Measurements from ENCODE around the gene ATP1B3. TPM values are rescaled to one million over a fixed set of nuclear protein-coding genes. Genes with fewer than 3 reads are reported as not detected.

ATP1B3 gene
- total RNA-seq, 1 experiment from 2014 or later, result 155 TPM

GRCh38 chr3:141849056-141849815, 27.2 kb upstream of the ATP1B3 start:
- H3K36me3 Mint-ChIP-seq (ENCODE audit: insufficient read depth, unreplicated experiment), result no peaks in the 10 kb centered on the region
- ChIA-PET POLR2A (no interaction called here), CTCF (interaction anchor here (0.6 kb wide), 1 partner anchor 111 kb away, joined by 5 read pairs; the partner anchor contains the start of gene RNF7)
- H3K9me3 ChIP-seq, result no peaks in the 10 kb centered on the region
- H3K4me1 ChIP-seq, result no peaks in the 10 kb centered on the region
- H3K9me3 Mint-ChIP-seq (ENCODE audit: unreplicated experiment), result no peaks in the 10 kb centered on the region
- DNase-seq, result no peak
- H3K27ac Mint-ChIP-seq (ENCODE audit: unreplicated experiment), result no peak overlapping the region
- no peaks in the 10 kb centered on the region for H3K27me3 Mint-ChIP-seq (ENCODE audit: insufficient read depth, unreplicated experiment)
- no peak overlapping the region for H3K4me3 Mint-ChIP-seq (ENCODE audit: unreplicated experiment)
- no peaks in the 10 kb centered on the region for H3K27me3 ChIP-seq (replicated peaks; ENCODE audit: control insufficient read depth, insufficient read depth, low read length)
- no peaks in the 10 kb centered on the region for H3K36me3 ChIP-seq (ENCODE audit: control insufficient read depth, insufficient read depth, low read length)
- H3K4me3 ChIP-seq (ENCODE audit: low read depth, low read length), result no peak overlapping the region
- H3K4me1 Mint-ChIP-seq (ENCODE audit: low read depth, unreplicated experiment), result no peaks in the 10 kb centered on the region
- intact Hi-C loops (cut with micrococcal nuclease; ENCODE audit: unreplicated experiment), result no loop called here
- BruUV-seq (replicated peaks), result no TSS peak
- TF ChIP-seq CTCF (IDR thresholded peaks at IDR 0.05; ENCODE audit: insufficient read depth in 1 of 2, low read depth in 1 of 2, low read length in 1 of 2, severe bottlenecking in 1 of 2, unreplicated experiment in 1 of 2), result no peak

GRCh38 chr3:141851411-141851810, 25.0 kb upstream of the ATP1B3 start:
- intact Hi-C loops (cut with micrococcal nuclease; ENCODE audit: unreplicated experiment), result no loop called here
- no peaks in the 10 kb centered on the region for H3K36me3 Mint-ChIP-seq (ENCODE audit: insufficient read depth, unreplicated experiment)
- Histone ChIP-seq H3K4me1 (no peaks in the 10 kb centered on the region), H3K36me3 (ENCODE audit: control insufficient read depth, insufficient read depth, low read length) (no peaks in the 10 kb centered on the region), H3K9me3 (no peaks in the 10 kb centered on the region), H3K4me3 (ENCODE audit: low read depth, low read length) (no peak overlapping the region), H3K27me3 (replicated peaks; ENCODE audit: control insufficient read depth, insufficient read depth, low read length) (no peaks in the 10 kb centered on the region)
- ChIA-PET CTCF (no interaction called here), POLR2A (no interaction called here)
- no peaks in the 10 kb centered on the region for H3K9me3 Mint-ChIP-seq (ENCODE audit: unreplicated experiment)
- DNase-seq, result no peak
- H3K4me1 Mint-ChIP-seq (ENCODE audit: low read depth, unreplicated experiment), result no peaks in the 10 kb centered on the region
- TF ChIP-seq CTCF (IDR thresholded peaks at IDR 0.05; ENCODE audit: insufficient read depth in 1 of 2, low read depth in 1 of 2, low read length in 1 of 2, severe bottlenecking in 1 of 2, unreplicated experiment in 1 of 2), result no peak
- no TSS peak for BruUV-seq (replicated peaks)
- H3K4me3 Mint-ChIP-seq (ENCODE audit: unreplicated experiment), result no peak overlapping the region
- no peaks in the 10 kb centered on the region for H3K27me3 Mint-ChIP-seq (ENCODE audit: insufficient read depth, unreplicated experiment)
- H3K27ac Mint-ChIP-seq (ENCODE audit: unreplicated experiment), result no peak overlapping the region

- no peaks in the 10 kb centered on the region for H3K4me1 ChIP-seq
- no peak overlapping the region for H3K4me3 ChIP-seq (ENCODE audit: low read depth, low read length)
- H3K9me3 ChIP-seq, result no peaks in the 10 kb centered on the region
- ChIA-PET POLR2A (no interaction called here), CTCF (no interaction called here)
- no peaks in the 10 kb centered on the region for H3K27me3 Mint-ChIP-seq (ENCODE audit: insufficient read depth, unreplicated experiment)
- H3K36me3 Mint-ChIP-seq (ENCODE audit: insufficient read depth, unreplicated experiment), result no peaks in the 10 kb centered on the region
- intact Hi-C loops (cut with micrococcal nuclease; ENCODE audit: unreplicated experiment), result no loop called here
- no peak for TF ChIP-seq CTCF (IDR thresholded peaks at IDR 0.05; ENCODE audit: insufficient read depth in 1 of 2, low read depth in 1 of 2, low read length in 1 of 2, severe bottlenecking in 1 of 2, unreplicated experiment in 1 of 2)
- H3K9me3 Mint-ChIP-seq (ENCODE audit: unreplicated experiment), result no peaks in the 10 kb centered on the region
- H3K4me3 Mint-ChIP-seq (ENCODE audit: unreplicated experiment), result no peak overlapping the region
- no peaks in the 10 kb centered on the region for H3K27me3 ChIP-seq (replicated peaks; ENCODE audit: control insufficient read depth, insufficient read depth, low read length)
- H3K27ac Mint-ChIP-seq (ENCODE audit: unreplicated experiment), result no peak overlapping the region
- no peak for DNase-seq
- no TSS peak for BruUV-seq (replicated peaks)
- no peaks in the 10 kb centered on the region for H3K36me3 ChIP-seq (ENCODE audit: control insufficient read depth, insufficient read depth, low read length)
- no peaks in the 10 kb centered on the region for H3K4me1 Mint-ChIP-seq (ENCODE audit: low read depth, unreplicated experiment)
Measured at GRCh38 chr3:141853081-141853601, 23.3 kb upstream of the ATP1B3 start.

Data from Caco-2 (cell line).